ENCODE data around the gene ERP44.

Gene ERP44

GRCh38 chr9:99929652-99930051 lies 169.1 kb downstream of the ERP44 start:
- DNase-seq: no peak

All from hematopoietic multipotent progenitor cell treated with erythropoietin and hydrocortisone succinate and interleukin-3 and kit ligand, for 8 days (in vitro differentiated cells).